Dermis blood vessel endothelial cell (primary cell): ENCODE results near the gene EDN1. TPM values are rescaled to one million over a fixed set of nuclear protein-coding genes. Genes with fewer than 3 reads are reported as not detected.
"Not testable (repeated sequence)": the region's sequence is repeated elsewhere in the genome, so short reads cannot be mapped to it uniquely, and the experiment has no call there.

Experiments
- DNase-seq: peaks from one replicate; pipeline ENCODE4 v3.0.0; 2010
- total RNA-seq: library from RNA; depleted of rRNA; stranded (reverse); fragments of >200 nt; gene quantifications from 2 replicates; pipeline ENCODE4 v1.2.3, GENCODE V29; 2014

Gene EDN1
- total RNA-seq, 1 donor from 2014 or later, result 438 TPM

GRCh38 chr6:12295558-12296254, 5.5 kb downstream of the EDN1 start:
- no peak for DNase-seq

- DNase-seq, result peak; percentile 53
These were observed 6.1 kb downstream of the EDN1 start for GRCh38 chr6:12296255-12296573.

GRCh38 chr6:12296604-12297003, 6.4 kb downstream of the EDN1 start:
- peak; percentile 28 for DNase-seq

- DNase-seq, result no peak
These were observed 7.3 kb downstream of the EDN1 start for GRCh38 chr6:12297363-12298016.

- DNase-seq, result peak; percentile 86
These were observed 8.1 kb downstream of the EDN1 start for GRCh38 chr6:12298017-12298978.

- DNase-seq, result peak; percentile 76
These were observed 8.8 kb downstream of the EDN1 start for GRCh38 chr6:12298995-12299394.

GRCh38 chr6:12301018-12301417, 10.9 kb downstream of the EDN1 start:
- DNase-seq, result peak; percentile 40

GRCh38 chr6:12304487-12304886, 14.3 kb downstream of the EDN1 start:
- no peak for DNase-seq

GRCh38 chr6:12309070-12309469, 18.9 kb downstream of the EDN1 start:
- DNase-seq, result no peak

GRCh38 chr6:12311106-12311505, 20.9 kb downstream of the EDN1 start:
- peak; percentile 57 for DNase-seq

- DNase-seq, result no peak
These were observed 22.6 kb downstream of the EDN1 start for GRCh38 chr6:12312736-12313135.

- no peak for DNase-seq
These were observed 23.3 kb downstream of the EDN1 start for GRCh38 chr6:12313306-12313991.

- peak; percentile 89 for DNase-seq
These were observed 23.9 kb downstream of the EDN1 start for GRCh38 chr6:12313992-12314589.

GRCh38 chr6:12314751-12315150, 24.6 kb downstream of the EDN1 start:
- no peak for DNase-seq

- DNase-seq, result no peak
These were observed 25.3 kb downstream of the EDN1 start for GRCh38 chr6:12315292-12316081.

- DNase-seq, result no peak
These were observed 28.6 kb downstream of the EDN1 start for GRCh38 chr6:12318749-12319148.

- DNase-seq, result not testable (repeated sequence)
These were observed 29.9 kb downstream of the EDN1 start for GRCh38 chr6:12320074-12320473.

GRCh38 chr6:12324099-12324498, 33.9 kb downstream of the EDN1 start:
- DNase-seq, result peak; percentile 97

- peak; percentile 14 for DNase-seq
These were observed 34.6 kb downstream of the EDN1 start for GRCh38 chr6:12324748-12325147.

GRCh38 chr6:12325872-12326271, 35.7 kb downstream of the EDN1 start:
- no peak for DNase-seq

GRCh38 chr6:12327391-12327790, 37.2 kb downstream of the EDN1 start:
- DNase-seq, result no peak

GRCh38 chr6:12327988-12328387, 37.8 kb downstream of the EDN1 start:
- no peak for DNase-seq
